ENCODE measurements around the gene NR1I3.
A peak's percentile ranks its signal among the peaks of the same experiment; 100 is the strongest.
"Not testable (repeated sequence)": the region's sequence is repeated elsewhere in the genome, so short reads cannot be mapped to it uniquely, and the experiment has no call there.

The NR1I3 gene

GRCh38 chr1:161226759-161227158 lies 11.2 kb downstream of the NR1I3 start:
- DNase-seq (ENCODE audit: low read depth) = no peak
- H3K4me3 ChIP-seq (ENCODE audit: low read depth, low read length) = peak overlapping the region; percentile 93
- TF ChIP-seq POLR2A (IDR thresholded peaks at IDR 0.05; ENCODE audit: extremely low read depth, insufficient read length) = no peak
- TF ChIP-seq, protein P1, sequence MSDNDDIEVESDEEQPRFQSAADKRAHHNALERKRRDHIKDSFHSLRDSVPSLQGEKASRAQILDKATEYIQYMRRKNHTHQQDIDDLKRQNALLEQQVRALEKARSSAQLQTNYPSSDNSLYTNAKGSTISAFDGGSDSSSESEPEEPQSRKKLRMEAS (IDR thresholded peaks at IDR 0.05; ENCODE audit: low read depth, low read length) = no peak
- TF ChIP-seq MYC (IDR thresholded peaks at IDR 0.05; ENCODE audit: low read depth, low read length) = no peak
- TF ChIP-seq, protein P2, sequence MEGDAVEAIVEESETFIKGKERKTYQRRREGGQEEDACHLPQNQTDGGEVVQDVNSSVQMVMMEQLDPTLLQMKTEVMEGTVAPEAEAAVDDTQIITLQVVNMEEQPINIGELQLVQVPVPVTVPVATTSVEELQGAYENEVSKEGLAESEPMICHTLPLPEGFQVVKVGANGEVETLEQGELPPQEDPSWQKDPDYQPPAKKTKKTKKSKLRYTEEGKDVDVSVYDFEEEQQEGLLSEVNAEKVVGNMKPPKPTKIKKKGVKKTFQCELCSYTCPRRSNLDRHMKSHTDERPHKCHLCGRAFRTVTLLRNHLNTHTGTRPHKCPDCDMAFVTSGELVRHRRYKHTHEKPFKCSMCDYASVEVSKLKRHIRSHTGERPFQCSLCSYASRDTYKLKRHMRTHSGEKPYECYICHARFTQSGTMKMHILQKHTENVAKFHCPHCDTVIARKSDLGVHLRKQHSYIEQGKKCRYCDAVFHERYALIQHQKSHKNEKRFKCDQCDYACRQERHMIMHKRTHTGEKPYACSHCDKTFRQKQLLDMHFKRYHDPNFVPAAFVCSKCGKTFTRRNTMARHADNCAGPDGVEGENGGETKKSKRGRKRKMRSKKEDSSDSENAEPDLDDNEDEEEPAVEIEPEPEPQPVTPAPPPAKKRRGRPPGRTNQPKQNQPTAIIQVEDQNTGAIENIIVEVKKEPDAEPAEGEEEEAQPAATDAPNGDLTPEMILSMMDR (IDR thresholded peaks at IDR 0.05; ENCODE audit: low read depth, low read length) = no peak

DNA sequence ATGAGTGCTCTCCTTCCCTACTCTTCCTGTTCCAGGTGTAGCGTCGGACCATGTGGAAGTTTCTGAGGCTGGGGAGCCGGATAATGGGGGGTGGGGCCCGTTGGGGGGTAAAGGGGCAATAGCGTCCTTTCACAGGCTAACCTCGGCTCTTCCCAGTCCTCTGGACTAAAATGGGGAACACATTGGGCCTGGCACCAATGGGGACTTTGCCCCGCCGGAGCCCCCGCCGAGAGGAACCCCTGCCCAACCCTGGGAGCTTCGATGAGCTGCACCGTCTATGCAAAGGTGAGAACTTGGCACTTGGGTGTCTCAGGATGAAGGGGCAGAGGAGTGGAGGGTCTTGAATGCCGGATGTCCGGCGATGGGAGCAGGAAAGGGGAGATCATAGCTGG lies 11.7 kb downstream of the NR1I3 start:
- TF ChIP-seq, protein P1 (IDR thresholded peaks at IDR 0.05; ENCODE audit: low read depth, low read length) = no peak
- peak; percentile 13; the same call in 1 of the 2 replicates for TF ChIP-seq MYC (IDR thresholded peaks at IDR 0.05; ENCODE audit: low read depth, low read length)
- DNase-seq (ENCODE audit: low read depth) = peak; percentile 27
- peak overlapping the region; percentile 93 for H3K4me3 ChIP-seq (ENCODE audit: low read depth, low read length)

GRCh38 chr1:161225534-161226319 lies 12.3 kb downstream of the NR1I3 start, which contains the start of gene TOMM40L:
TOMM40L (plus strand) TSS chr1:161226060; CDS start chr1:161226490, 430 bp downstream.
- DNase-seq (ENCODE audit: low read depth) = peak; percentile 99
- peak within 1 kb of the TSS; percentile 93 for H3K4me3 ChIP-seq (ENCODE audit: low read depth, low read length)
- TF ChIP-seq MYC (IDR thresholded peaks at IDR 0.05; ENCODE audit: low read depth, low read length) (peak; percentile 39), POLR2A (IDR thresholded peaks at IDR 0.05; ENCODE audit: extremely low read depth, insufficient read length) (peak; percentile 38)
- TF ChIP-seq, protein P1 (IDR thresholded peaks at IDR 0.05; ENCODE audit: low read depth, low read length) = peak; percentile 67
- TF ChIP-seq, protein P2 (IDR thresholded peaks at IDR 0.05; ENCODE audit: low read depth, low read length) = peak; percentile 61

DNA sequence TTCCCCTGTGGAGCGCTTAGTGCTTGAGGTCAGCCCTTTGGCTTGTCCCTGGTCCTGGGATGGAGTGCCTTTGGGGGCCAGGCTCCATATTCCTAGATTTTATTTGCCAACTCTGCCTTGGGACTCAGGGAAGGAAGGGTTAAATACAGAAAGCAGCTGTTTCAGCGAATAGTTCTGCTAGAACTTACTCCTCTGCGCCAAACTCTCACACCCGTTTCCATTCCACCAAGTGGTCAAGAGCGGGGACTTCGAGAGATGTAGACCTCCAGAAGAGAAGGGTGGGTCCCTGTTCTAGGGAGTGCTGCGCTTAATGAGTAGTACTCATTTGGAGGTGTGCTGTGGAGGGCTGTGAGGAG lies 12.8 kb downstream of the NR1I3 start:
- TF ChIP-seq, protein P2 (IDR thresholded peaks at IDR 0.05; ENCODE audit: low read depth, low read length) = no peak
- TF ChIP-seq, protein P1 (IDR thresholded peaks at IDR 0.05; ENCODE audit: low read depth, low read length) = no peak
- TF ChIP-seq POLR2A (IDR thresholded peaks at IDR 0.05; ENCODE audit: extremely low read depth, insufficient read length) = no peak
- no peak for TF ChIP-seq MYC (IDR thresholded peaks at IDR 0.05; ENCODE audit: low read depth, low read length)
- no peak overlapping the region for H3K4me3 ChIP-seq (ENCODE audit: low read depth, low read length)
- no peak for DNase-seq (ENCODE audit: low read depth)

GRCh38 chr1:161224695-161225087 lies 13.3 kb downstream of the NR1I3 start:
- not testable (repeated sequence) for H3K4me3 ChIP-seq (ENCODE audit: low read depth, low read length); DNase-seq (ENCODE audit: low read depth)

DNA sequence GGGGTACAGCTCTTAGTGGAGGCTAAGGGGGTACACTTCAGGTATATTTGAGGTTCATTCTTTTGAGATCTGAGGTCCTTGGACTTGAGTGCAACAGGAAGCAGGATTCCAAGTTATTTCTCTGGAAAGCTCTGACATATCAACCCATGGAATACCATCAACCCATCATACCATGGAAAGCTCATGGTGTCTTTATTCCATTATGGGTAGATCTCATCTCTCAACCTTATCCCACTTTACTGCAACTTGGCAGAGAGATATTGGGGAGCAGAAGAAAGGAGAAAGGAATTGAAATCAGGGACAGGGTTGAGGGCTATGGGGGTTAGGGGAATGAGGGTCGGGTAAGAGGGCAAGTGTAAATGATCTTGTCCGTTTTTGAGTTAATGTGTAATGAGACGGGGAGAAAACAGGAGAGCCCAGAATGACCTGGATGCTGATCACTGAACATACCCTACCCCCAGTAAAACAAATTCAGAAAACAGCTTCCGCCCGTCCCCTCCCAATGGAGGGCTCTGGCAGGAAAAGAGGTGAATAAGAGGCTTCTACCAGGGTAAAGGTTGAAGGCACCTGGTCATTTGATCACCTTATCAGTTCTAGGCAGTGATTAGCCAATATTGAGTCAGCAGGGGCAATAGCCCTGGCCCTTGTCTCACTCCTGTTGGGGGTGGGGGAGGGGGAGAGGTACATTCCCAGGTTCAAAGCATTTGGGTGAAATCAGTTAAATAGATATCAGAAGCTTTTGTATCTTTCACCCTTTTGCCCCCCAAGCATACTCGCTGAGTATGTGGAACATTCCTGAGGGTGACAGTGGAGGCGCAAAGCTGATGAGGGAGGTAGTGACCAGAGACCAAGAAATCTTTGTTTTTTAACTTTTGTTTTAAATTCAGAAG lies 14.0 kb downstream of the NR1I3 start:
- H3K4me3 ChIP-seq (ENCODE audit: low read depth, low read length) = no peak overlapping the region
- no peak for DNase-seq (ENCODE audit: low read depth)
- TF ChIP-seq, protein P2 (IDR thresholded peaks at IDR 0.05; ENCODE audit: low read depth, low read length) = no peak
- TF ChIP-seq MYC (IDR thresholded peaks at IDR 0.05; ENCODE audit: low read depth, low read length) (no peak), POLR2A (IDR thresholded peaks at IDR 0.05; ENCODE audit: extremely low read depth, insufficient read length) (no peak)
- TF ChIP-seq, protein P1 (IDR thresholded peaks at IDR 0.05; ENCODE audit: low read depth, low read length) = no peak
